DND-41 (cell line): ENCODE results near the gene AKT1S1.

Source experiments
- ATAC-seq: fragments of 200-7000 bp; cut with Tn5 transposase; 3 replicates; pipeline ENCODE4 v1.9.1; 2021; ENCODE audit warnings: low read depth; ENCODE audit not compliant: insufficient read depth
- DNase-seq: peaks from one replicate; pipeline ENCODE4 v3.0.0-alpha.2; 2020
- H2AFZ ChIP-seq: 2 replicates; pipeline ENCODE4 v1.6.0; 2012; ENCODE audit warnings: low read depth, low read length
- H3K27ac ChIP-seq: 2 replicates; pipeline ENCODE4 v1.5.1; 2012; ENCODE audit warnings: low read length, inconsistent platforms
- H3K27me3 ChIP-seq: fragments of 200-600 bp; sonication (generic); 2 replicates; pipeline ENCODE4 v1.6.0; 2012; ENCODE audit warnings: low read length, mild to moderate bottlenecking, inconsistent platforms; ENCODE audit not compliant: insufficient read depth, poor library complexity
- H3K36me3 ChIP-seq: 2 replicates; pipeline ENCODE4 v1.5.1; 2012; ENCODE audit warnings: low read length, inconsistent platforms; ENCODE audit not compliant: insufficient read depth
- H3K4me1 ChIP-seq: 2 replicates; pipeline ENCODE4 v1.5.1; 2012; ENCODE audit warnings: mild to moderate bottlenecking, low read length; ENCODE audit not compliant: insufficient read depth
- H3K4me2 ChIP-seq: 2 replicates; pipeline ENCODE4 v1.6.0; 2012; ENCODE audit warnings: mild to moderate bottlenecking, moderate library complexity, low read length, inconsistent platforms; ENCODE audit not compliant: insufficient read depth
- H3K4me3 ChIP-seq, 2 experiments: fragments of 200-600 bp in 1 of 2; shearing (Covaris generic) in 1 of 2; 2 replicates each; pipeline ENCODE4 v1.5.1; 2012 to 2016; ENCODE audit warnings: inconsistent platforms in 2 of 2, low read length in 2 of 2, mild to moderate bottlenecking in 2 of 2, low read depth in 1 of 2, moderate library complexity in 1 of 2
- H3K79me2 ChIP-seq: 2 replicates; pipeline ENCODE4 v1.6.0; 2012; ENCODE audit warnings: low read length, inconsistent platforms; ENCODE audit not compliant: insufficient read depth
- H3K9ac ChIP-seq: 2 replicates; pipeline ENCODE4 v1.6.0; 2012; ENCODE audit warnings: low read depth, mild to moderate bottlenecking, inconsistent platforms, low read length, moderate library complexity
- H3K9me3 ChIP-seq: 2 replicates; pipeline ENCODE4 v1.5.1; 2012; ENCODE audit warnings: low read length, moderate library complexity, mild to moderate bottlenecking, inconsistent platforms; ENCODE audit not compliant: insufficient read depth, severe bottlenecking
- H4K20me1 ChIP-seq: 2 replicates; pipeline ENCODE4 v1.6.0; 2012; ENCODE audit warnings: low read length; ENCODE audit not compliant: insufficient read depth
- CTCF ChIP-seq: IDR thresholded peaks from 2 replicates; pipeline ENCODE4 v1.5.1; 2012; ENCODE audit warnings: borderline replicate concordance, low read length, moderate library complexity, mild to moderate bottlenecking; ENCODE audit not compliant: poor library complexity, severe bottlenecking; ENCODE audit errors: extremely low read depth
- EZH2 ChIP-seq: IDR thresholded peaks from 3 replicates; pipeline ENCODE4 v1.6.1; 2012; ENCODE audit warnings: borderline replicate concordance, low read depth, mild to moderate bottlenecking, moderate library complexity, low read length, inconsistent platforms; ENCODE audit not compliant: severe bottlenecking

AKT1S1 gene

GRCh38 chr19:49853852-49854377 is 23.2 kb downstream of the AKT1S1 start:
- peak overlapping the region; percentile 82; the same call in 1 of the 2 replicates for H3K4me2 ChIP-seq
- peaks cover 68% of the 10 kb centered on the region for H4K20me1 ChIP-seq
- no peak overlapping the region for H2AFZ ChIP-seq
- H3K9ac ChIP-seq: no peak overlapping the region
- no peak overlapping the region for H3K4me3 ChIP-seq
- H3K27me3 ChIP-seq: no peaks in the 10 kb centered on the region
- DNase-seq: no peak
- no peak for ATAC-seq
- H3K4me1 ChIP-seq: peaks cover 40% of the 10 kb centered on the region
- peaks cover 67% of the 10 kb centered on the region for H3K36me3 ChIP-seq
- no peaks in the 10 kb centered on the region for H3K9me3 ChIP-seq
- H3K79me2 ChIP-seq: peaks cover 73% of the 10 kb centered on the region
- no peak overlapping the region for H3K27ac ChIP-seq
- TF ChIP-seq CTCF: no peak
- TF ChIP-seq EZH2: no peak

DNA sequence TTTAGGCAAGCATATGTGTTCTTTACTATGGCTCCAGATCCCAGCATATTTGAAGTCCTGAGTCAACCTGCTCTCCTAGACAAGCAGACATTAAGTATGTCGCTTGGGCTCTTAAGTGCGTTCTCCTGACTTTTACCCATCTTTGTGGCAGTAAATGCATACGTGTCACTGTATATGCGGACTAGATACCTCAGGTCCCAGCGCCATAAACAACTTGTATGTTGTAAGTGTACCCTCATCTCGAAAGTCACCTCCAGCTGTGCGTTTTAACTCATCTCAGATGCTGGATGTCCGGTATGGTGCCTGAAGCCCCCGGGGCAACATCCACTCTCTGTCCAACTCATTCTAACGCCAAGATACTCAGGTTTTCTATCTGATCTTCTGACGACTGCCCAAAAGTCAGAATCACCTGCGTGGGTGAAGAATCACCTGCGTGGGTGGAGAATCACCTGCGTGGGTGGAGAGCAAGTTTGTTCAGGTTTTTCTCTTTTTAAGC is 24.5 kb downstream of the AKT1S1 start:
- Histone ChIP-seq H4K20me1 (peaks cover 55% of the 10 kb centered on the region), H3K4me3 (peak overlapping the region in 1 of 2 experiments; percentile 70; a peak in 2 of 4 replicates), H3K4me2 (peak overlapping the region; percentile 82), H3K36me3 (peaks cover 54% of the 10 kb centered on the region), H3K27ac (peak overlapping the region; percentile 65; the same call in 1 of the 2 replicates), H3K27me3 (no peaks in the 10 kb centered on the region), H3K9ac (peak overlapping the region; percentile 64), H2AFZ (no peak overlapping the region), H3K9me3 (no peaks in the 10 kb centered on the region), H3K79me2 (peaks cover 73% of the 10 kb centered on the region), H3K4me1 (peaks cover 51% of the 10 kb centered on the region)
- no peak for ATAC-seq
- TF ChIP-seq CTCF: no peak
- no peak for TF ChIP-seq EZH2
- no peak for DNase-seq

- DNase-seq (peak; percentile 56), ATAC-seq (0 out of 3 replicates have a peak, but pooled peaks have one; percentile 10)
- peaks cover 51% of the 10 kb centered on the region for H3K4me1 ChIP-seq
- H3K36me3 ChIP-seq: peaks cover 44% of the 10 kb centered on the region
- peaks cover 66% of the 10 kb centered on the region for H3K79me2 ChIP-seq
- H2AFZ ChIP-seq: 0 out of 2 replicates have a peak overlapping the region, but pooled peaks have one; percentile 75
- TF ChIP-seq CTCF (peak; percentile 4), EZH2 (no peak)
- H3K4me2 ChIP-seq: peak overlapping the region; percentile 82
- peak overlapping the region; percentile 64 for H3K9ac ChIP-seq
- peak overlapping the region; percentile 80 for H3K27ac ChIP-seq
- no peaks in the 10 kb centered on the region for H3K9me3 ChIP-seq
- H3K27me3 ChIP-seq: no peaks in the 10 kb centered on the region
- H4K20me1 ChIP-seq: peaks cover 45% of the 10 kb centered on the region
- peak overlapping the region; percentile 48 to 70; a peak in 3 of 4 replicates for H3K4me3 ChIP-seq
Measured at GRCh38 chr19:49851456-49852259, 25.5 kb downstream of the AKT1S1 start.
